ENCODE measurements around the gene CRABP2. TPM values are rescaled to one million over a fixed set of nuclear protein-coding genes. Genes with fewer than 3 reads are reported as not detected.

Gene CRABP2
- polyA plus RNA-seq, 3 donors, result 91.7 to 120 (median 92.3) TPM

GRCh38 chr1:156745881-156746280 lies 40.5 kb upstream of the CRABP2 start:
- DNase-seq (ENCODE audit: extremely low read depth in 1 of 11, low read depth in 9 of 11, low spot score in 4 of 11), result no peak

GRCh38 chr1:156744786-156745419 lies 39.5 kb upstream of the CRABP2 start:
- no peak for DNase-seq (ENCODE audit: extremely low read depth in 1 of 11, low read depth in 9 of 11, low spot score in 4 of 11)

GRCh38 chr1:156744344-156744743 lies 39.0 kb upstream of the CRABP2 start:
- no peak for DNase-seq (ENCODE audit: extremely low read depth in 1 of 11, low read depth in 9 of 11, low spot score in 4 of 11)

- no peak for DNase-seq (ENCODE audit: extremely low read depth in 1 of 11, low read depth in 9 of 11, low spot score in 4 of 11)
Measured at GRCh38 chr1:156743367-156744302, 38.3 kb upstream of the CRABP2 start.

GRCh38 chr1:156742801-156743200 lies 37.4 kb upstream of the CRABP2 start:
- DNase-seq (ENCODE audit: extremely low read depth in 1 of 11, low read depth in 9 of 11, low spot score in 4 of 11), result no peak

GRCh38 chr1:156742017-156742416 lies 36.6 kb upstream of the CRABP2 start:
- DNase-seq (ENCODE audit: extremely low read depth in 1 of 11, low read depth in 9 of 11, low spot score in 4 of 11), result no peak

GRCh38 chr1:156741481-156741983 lies 36.1 kb upstream of the CRABP2 start:
- DNase-seq (ENCODE audit: extremely low read depth in 1 of 11, low read depth in 9 of 11, low spot score in 4 of 11), result no peak

- peak; percentile 96 to 100 (median 99) for DNase-seq (ENCODE audit: extremely low read depth in 1 of 11, low read depth in 9 of 11, low spot score in 4 of 11)
Measured at GRCh38 chr1:156740741-156741480, 35.5 kb upstream of the CRABP2 start, which contains the start of gene MRPL24. MRPL24 (minus strand) TSS chr1:156741088; CDS start chr1:156738704, 2,384 bp downstream.

GRCh38 chr1:156740237-156740740 lies 34.9 kb upstream of the CRABP2 start:
- no peak for DNase-seq (ENCODE audit: extremely low read depth in 1 of 11, low read depth in 9 of 11, low spot score in 4 of 11)

- DNase-seq (ENCODE audit: extremely low read depth in 1 of 11, low read depth in 9 of 11, low spot score in 4 of 11), result no peak
Measured at GRCh38 chr1:156738916-156739315, 33.5 kb upstream of the CRABP2 start.

GRCh38 chr1:156738407-156738806 lies 33.0 kb upstream of the CRABP2 start:
- DNase-seq (ENCODE audit: extremely low read depth in 1 of 11, low read depth in 9 of 11, low spot score in 4 of 11), result no peak

GRCh38 chr1:156733989-156734584 lies 28.7 kb upstream of the CRABP2 start:
- DNase-seq (ENCODE audit: extremely low read depth in 1 of 11, low read depth in 9 of 11, low spot score in 4 of 11), result no peak

- peak in 10 of 11 donors; percentile 90 to 98 (median 95) for DNase-seq (ENCODE audit: extremely low read depth in 1 of 11, low read depth in 9 of 11, low spot score in 4 of 11)
Measured at GRCh38 chr1:156728599-156729462, 23.4 kb upstream of the CRABP2 start, which contains the start of gene ISG20L2. ISG20L2 (minus strand) TSS chr1:156728766; CDS start chr1:156727652, 1,114 bp downstream.

GRCh38 chr1:156727926-156728598 lies 22.7 kb upstream of the CRABP2 start, which contains the start of gene METTL25B:
METTL25B (plus strand) TSS chr1:156728469; CDS start chr1:156729105, 636 bp downstream.
- peak in 3 of 11 donors; percentile 60 to 76 (median 68) for DNase-seq (ENCODE audit: extremely low read depth in 1 of 11, low read depth in 9 of 11, low spot score in 4 of 11)

- DNase-seq (ENCODE audit: extremely low read depth in 1 of 11, low read depth in 9 of 11, low spot score in 4 of 11), result no peak
Measured at GRCh38 chr1:156727492-156727891, 22.1 kb upstream of the CRABP2 start.

- no peak for DNase-seq (ENCODE audit: extremely low read depth in 1 of 11, low read depth in 9 of 11, low spot score in 4 of 11)
Measured at GRCh38 chr1:156726549-156727226, 21.3 kb upstream of the CRABP2 start.

Measured in renal cortex interstitium (tissue), 11 donors.